Retinal pigment epithelial cell (primary cell): Measurements from ENCODE around the gene ZNF606.
"Not testable (repeated sequence)": the region's sequence is repeated elsewhere in the genome, so short reads cannot be mapped to it uniquely, and the experiment has no call there.

Experiments used
- DNase-seq: peaks from one replicate; pipeline ENCODE4 v3.0.0-alpha.2; 2010; ENCODE audit warnings: low read depth
- H3K4me3 ChIP-seq: 2 replicates; pipeline ENCODE4 v1.5.1; 2011; ENCODE audit warnings: mild to moderate bottlenecking, low read length, control low read depth, moderate library complexity
- CTCF ChIP-seq: conservative IDR thresholded peaks from 2 replicates; pipeline ENCODE4 v1.5.1; 2011; ENCODE audit warnings: low read depth, low read length, control low read depth, inconsistent platforms

ZNF606 gene

GRCh38 chr19:58010507-58010906 lies 7.9 kb upstream of the ZNF606 start:
- no peak for DNase-seq
- H3K4me3 ChIP-seq = no peak overlapping the region
- no peak for TF ChIP-seq CTCF

- H3K4me3 ChIP-seq = peak overlapping the region; percentile 40
- DNase-seq = peak; percentile 53
- no peak for TF ChIP-seq CTCF
Observed at GRCh38 chr19:58009666-58010301, 7.2 kb upstream of the ZNF606 start.

- TF ChIP-seq CTCF = no peak
- peak overlapping the region; percentile 29 for H3K4me3 ChIP-seq
Observed at GRCh38 chr19:58009301-58009665, 6.7 kb upstream of the ZNF606 start.

GRCh38 chr19:58008877-58009276 lies 6.3 kb upstream of the ZNF606 start:
- not testable (repeated sequence) for H3K4me3 ChIP-seq, DNase-seq

More at GRCh38 chr19:58009301-58009665, 6.7 kb upstream of the ZNF606 start:
- DNase-seq = no peak

GRCh38 chr19:58007285-58007684 lies 4.7 kb upstream of the ZNF606 start:
- no peak overlapping the region for H3K4me3 ChIP-seq
- DNase-seq = no peak
- no peak for TF ChIP-seq CTCF

GRCh38 chr19:58003174-58003828 lies 681 bp upstream of the ZNF606 start:
- peak overlapping the region; percentile 76 for H3K4me3 ChIP-seq
- TF ChIP-seq CTCF = no peak
- no peak for DNase-seq

- no peak for DNase-seq
- peak overlapping the region; percentile 76 for H3K4me3 ChIP-seq
- TF ChIP-seq CTCF = no peak
Observed at GRCh38 chr19:58001895-58002369, 688 bp downstream of the ZNF606 start.
